PFSK-1 (cell line): ENCODE measurements around the gene CEP112.

Experiments
- FOXP2 ChIP-seq: optimal IDR thresholded peaks from 2 replicates; pipeline ENCODE3; 2011; ENCODE audit warnings: borderline replicate concordance, control low read depth, inconsistent platforms; ENCODE audit not compliant: insufficient read depth; ENCODE audit errors: extremely low read length, extremely low read depth
- POLR2AphosphoS5 ChIP-seq: IDR thresholded peaks from 2 replicates; pipeline ENCODE4 v1.6.1; 2012; ENCODE audit warnings: low read depth, mild to moderate bottlenecking, control low read depth, low read length, moderate library complexity
- REST ChIP-seq, 2 experiments: IDR thresholded peaks; 2 replicates each; pipeline versions ENCODE4 v1.6.1 to v1.8.0; 2011 to 2012; ENCODE audit warnings: low read depth in 2 of 2, low read length in 2 of 2, control low read depth in 1 of 2, inconsistent platforms in 1 of 2, mild to moderate bottlenecking in 1 of 2, moderate library complexity in 1 of 2; ENCODE audit not compliant: insufficient read depth in 1 of 2
- SIN3A ChIP-seq: IDR thresholded peaks from 2 replicates; pipeline ENCODE4 v1.6.1; 2012; ENCODE audit warnings: mild to moderate bottlenecking, low read length, moderate library complexity, borderline replicate concordance; ENCODE audit not compliant: insufficient read depth
- TAF1 ChIP-seq: IDR thresholded peaks from 2 replicates; pipeline ENCODE4 v1.6.1; 2012; ENCODE audit warnings: low read length, control low read depth, borderline replicate concordance; ENCODE audit not compliant: insufficient read depth

DNA sequence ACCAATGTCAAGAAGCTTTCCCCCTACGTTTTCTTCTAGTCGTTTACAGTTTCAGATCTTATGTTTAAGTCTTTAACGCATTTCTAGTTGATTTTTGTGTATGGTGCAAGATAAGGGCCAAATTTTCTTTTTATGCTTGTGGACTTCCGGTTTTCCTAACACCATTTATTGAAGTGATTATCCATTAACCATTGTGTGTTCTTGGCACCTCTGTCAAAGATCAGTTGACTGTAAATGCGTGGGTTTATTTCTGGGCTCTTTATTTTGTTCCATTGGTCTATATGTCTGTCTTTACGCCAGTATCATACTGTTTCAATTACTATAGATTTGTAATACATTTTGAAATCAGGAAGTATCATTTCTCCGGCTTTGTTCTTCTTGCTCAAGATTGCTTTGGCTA lies 49.5 kb downstream of the CEP112 start:
- TF ChIP-seq POLR2AphosphoS5 (no peak), SIN3A (no peak), TAF1 (no peak), REST (IDR thresholded peaks at IDR 0.05; ENCODE audit: insufficient read depth in 1 of 2, low read depth in 2 of 2, low read length in 2 of 2) (no peak), FOXP2 (no peak)
